Epithelial cell of proximal tubule (primary cell): Measurements from ENCODE around the gene DNAJC2. TPM values are rescaled to one million over a fixed set of nuclear protein-coding genes. Genes with fewer than 3 reads are reported as not detected.

Experiments
- DNase-seq: peaks from one replicate; pipeline ENCODE4 v3.0.0-alpha.2; 2011; ENCODE audit warnings: low read depth
- H3K4me3 ChIP-seq: 2 replicates; pipeline ENCODE4 v1.5.1; 2011; ENCODE audit warnings: low read depth, mild to moderate bottlenecking, low read length
- CTCF ChIP-seq: conservative IDR thresholded peaks from 2 replicates; pipeline ENCODE4 v1.5.1; 2012; ENCODE audit warnings: low read depth, mild to moderate bottlenecking, low read length
- total RNA-seq: library from RNA; depleted of rRNA; stranded (reverse); fragments of >200 nt; gene quantifications from 2 replicates; pipeline ENCODE4 v1.2.3, GENCODE V29; 2015

Gene DNAJC2
- total RNA-seq, 1 donor from 2014 or later: 20.9 TPM

- DNase-seq: no peak
- no peak for TF ChIP-seq CTCF
- peak overlapping the region; percentile 74 for H3K4me3 ChIP-seq
Observed at GRCh38 chr7:103348959-103349358, 4.4 kb upstream of the DNAJC2 start.

- DNase-seq: no peak
- no peak for TF ChIP-seq CTCF
- H3K4me3 ChIP-seq: peak overlapping the region; percentile 74
Observed at GRCh38 chr7:103348452-103348851, 3.9 kb upstream of the DNAJC2 start.

GRCh38 chr7:103347507-103348267 lies 3.1 kb upstream of the DNAJC2 start, which contains the start of gene PSMC2:
TSS of gene PSMC2 (plus strand) at chr7:103347643. CDS start at chr7:103347712, 69 bp downstream.
- no peak for TF ChIP-seq CTCF
- DNase-seq: peak; percentile 68

GRCh38 chr7:103346396-103346795 lies 1.8 kb upstream of the DNAJC2 start:
- TF ChIP-seq CTCF: no peak
- no peak overlapping the region for H3K4me3 ChIP-seq
- no peak for DNase-seq

More at GRCh38 chr7:103347507-103348267, 3.1 kb upstream of the DNAJC2 start, which contains the start of gene PSMC2:
- H3K4me3 ChIP-seq: peak within 1 kb of the TSS; percentile 74

- no peak for TF ChIP-seq CTCF
- no peak for DNase-seq
- H3K4me3 ChIP-seq: peak overlapping the region; percentile 72
Observed at GRCh38 chr7:103343758-103344452, 662 bp downstream of the DNAJC2 start.

- H3K4me3 ChIP-seq: peak overlapping the region; percentile 72
- no peak for TF ChIP-seq CTCF
- DNase-seq: no peak
Observed at GRCh38 chr7:103343332-103343731, 1.2 kb downstream of the DNAJC2 start.
